Gastroesophageal sphincter (tissue), 4 donors: Measurements from ENCODE around the gene CADM2. TPM values are rescaled to one million over a fixed set of nuclear protein-coding genes. Genes with fewer than 3 reads are reported as not detected.
"Not testable (repeated sequence)": the region's sequence is repeated elsewhere in the genome, so short reads cannot be mapped to it uniquely, and the experiment has no call there.

Experiments
- ATAC-seq: fragments of 150-250 bp; one replicate; pipeline ENCODE4 v1.9.1; 2016; ENCODE audit warnings: mild to moderate bottlenecking, moderate library complexity
- H3K27ac ChIP-seq, 4 donors: fragments of 200-600 bp; sonication (generic) in 3 of 4; 1 replicate in 3 of 4; 2 replicates in 1 of 4; pipeline ENCODE4 v1.5.1; 2016 to 2019
- H3K27me3 ChIP-seq: fragments of 200-600 bp; sonication (generic); one replicate; pipeline ENCODE4 v1.5.1; 2019
- H3K36me3 ChIP-seq, 2 donors: fragments of 200-600 bp; sonication (generic); one replicate each; pipeline ENCODE4 v1.5.1; 2019; ENCODE audit warnings: control low read depth in 1 of 2
- H3K4me1 ChIP-seq, 3 donors: fragments of 200-600 bp; sonication (generic); 1 replicate in 2 of 3; 2 replicates in 1 of 3; pipeline ENCODE4 v1.5.1; 2016 to 2019; ENCODE audit warnings: control low read depth in 2 of 3
- H3K4me3 ChIP-seq, 2 donors: fragments of 200-600 bp; sonication (generic); one replicate each; pipeline ENCODE4 v1.5.1; 2019; ENCODE audit warnings: mild to moderate bottlenecking in 1 of 2, moderate library complexity in 1 of 2
- H3K9me3 ChIP-seq, 3 donors: fragments of 200-600 bp; sonication (generic); one replicate each; pipeline ENCODE4 v1.5.1; 2017 to 2019; ENCODE audit warnings: control low read depth in 2 of 3
- EP300 ChIP-seq: sonication (generic); formaldehyde crosslinking; IDR thresholded peaks from one replicate; pipeline ENCODE4 v1.6.1; 2017; ENCODE audit warnings: antibody characterized with exemption, mild to moderate bottlenecking
- POLR2A ChIP-seq, 2 donors: fragments of 450-650 bp; IDR thresholded peaks; one replicate each; pipeline ENCODE4 v1.6.1; 2017; ENCODE audit warnings: antibody characterized with exemption in 2 of 2, mild to moderate bottlenecking in 2 of 2, moderate library complexity in 1 of 2
- POLR2AphosphoS5 ChIP-seq: sonication (generic); formaldehyde crosslinking; IDR thresholded peaks from one replicate; pipeline ENCODE4 v1.6.1; 2017; ENCODE audit warnings: antibody characterized with exemption
- WGBS, 2 donors: methylation state at CpG; one replicate each; pipeline ENCODE4 v1.1.5; 2018; ENCODE audit warnings: low coverage in 1 of 2; 5-methylcytosine and 5-hydroxymethylcytosine counted together
- total RNA-seq, 4 donors: library from RNA; depleted of rRNA; stranded (reverse); fragments of >200 nt; gene quantifications; one replicate each; pipeline ENCODE4 v1.1.0, GENCODE V29; 2016
- TF ChIP-seq, protein P1 (sequence below), 4 experiments: fragments of 200-600 bp in 2 of 4; fragments of 450-650 bp in 2 of 4; sonication (generic) in 1 of 4; IDR thresholded peaks; one replicate each; pipeline ENCODE4 v1.5.1; 2017 to 2019; ENCODE audit warnings: antibody characterized with exemption in 4 of 4, mild to moderate bottlenecking in 2 of 4, moderate library complexity in 2 of 4

The CADM2 gene
- total RNA-seq, 4 donors from 2014 or later = 8.2 to 10.1 (median 9.4) TPM

DNA sequence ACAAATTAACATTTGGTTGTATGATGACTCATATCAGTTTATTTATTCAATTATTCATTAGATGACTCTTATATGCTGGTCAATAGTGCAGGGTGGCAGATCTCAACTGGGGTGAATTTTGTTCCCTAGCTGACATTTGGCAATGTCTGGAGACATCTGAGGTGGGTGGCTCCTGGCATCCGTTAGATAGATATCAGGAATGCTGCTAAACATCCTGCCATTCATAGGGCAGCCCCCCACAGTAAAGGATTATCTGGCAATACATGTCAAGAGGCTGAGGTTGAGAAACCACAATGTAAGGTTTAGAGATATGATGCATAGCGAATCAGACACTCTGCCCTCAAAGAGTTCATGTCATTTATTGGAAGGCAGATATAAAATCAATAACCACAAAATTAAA lies 719.9 kb downstream of the CADM2 start:
- H3K4me1 ChIP-seq = no peaks in the 10 kb centered on the region
- H3K27ac ChIP-seq = no peak overlapping the region
- TF ChIP-seq POLR2A (IDR thresholded peaks at IDR 0.05) = no peak
- TF ChIP-seq, protein P1, sequence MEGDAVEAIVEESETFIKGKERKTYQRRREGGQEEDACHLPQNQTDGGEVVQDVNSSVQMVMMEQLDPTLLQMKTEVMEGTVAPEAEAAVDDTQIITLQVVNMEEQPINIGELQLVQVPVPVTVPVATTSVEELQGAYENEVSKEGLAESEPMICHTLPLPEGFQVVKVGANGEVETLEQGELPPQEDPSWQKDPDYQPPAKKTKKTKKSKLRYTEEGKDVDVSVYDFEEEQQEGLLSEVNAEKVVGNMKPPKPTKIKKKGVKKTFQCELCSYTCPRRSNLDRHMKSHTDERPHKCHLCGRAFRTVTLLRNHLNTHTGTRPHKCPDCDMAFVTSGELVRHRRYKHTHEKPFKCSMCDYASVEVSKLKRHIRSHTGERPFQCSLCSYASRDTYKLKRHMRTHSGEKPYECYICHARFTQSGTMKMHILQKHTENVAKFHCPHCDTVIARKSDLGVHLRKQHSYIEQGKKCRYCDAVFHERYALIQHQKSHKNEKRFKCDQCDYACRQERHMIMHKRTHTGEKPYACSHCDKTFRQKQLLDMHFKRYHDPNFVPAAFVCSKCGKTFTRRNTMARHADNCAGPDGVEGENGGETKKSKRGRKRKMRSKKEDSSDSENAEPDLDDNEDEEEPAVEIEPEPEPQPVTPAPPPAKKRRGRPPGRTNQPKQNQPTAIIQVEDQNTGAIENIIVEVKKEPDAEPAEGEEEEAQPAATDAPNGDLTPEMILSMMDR (IDR thresholded peaks at IDR 0.05) = no peak
- no peak for TF ChIP-seq POLR2AphosphoS5
- no peak for TF ChIP-seq EP300
- H3K4me3 ChIP-seq = no peak overlapping the region
- ATAC-seq = no peak
- no peaks in the 10 kb centered on the region for H3K27me3 ChIP-seq
- H3K36me3 ChIP-seq = no peaks in the 10 kb centered on the region
- H3K9me3 ChIP-seq = no peaks in the 10 kb centered on the region
- 80 to 88% methylated on average over 1 of the region's 2 CpGs for WGBS, 2 donors

DNA sequence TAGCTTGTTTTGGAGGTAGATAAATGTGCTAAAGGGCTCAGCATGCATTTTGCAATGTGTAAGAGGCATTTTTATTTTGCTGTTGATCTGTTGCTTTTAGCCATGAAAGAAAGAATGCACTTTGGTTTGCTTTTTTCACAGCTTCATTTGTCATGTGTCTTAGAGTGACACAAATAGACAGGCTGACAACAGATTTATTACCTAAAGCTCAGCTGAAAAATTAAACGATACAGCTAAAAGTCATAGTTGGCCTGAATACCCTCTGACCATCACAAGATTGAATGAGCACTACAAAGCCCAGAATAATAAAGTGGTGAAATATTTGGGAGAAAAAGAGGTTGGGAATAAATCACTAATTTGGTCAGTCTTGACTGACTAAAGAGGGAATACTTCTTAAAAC lies 723.1 kb downstream of the CADM2 start:
- TF ChIP-seq POLR2AphosphoS5 (no peak), POLR2A (IDR thresholded peaks at IDR 0.05) (no peak), EP300 (no peak)
- TF ChIP-seq, protein P1 (IDR thresholded peaks at IDR 0.05) = no peak
- Histone ChIP-seq H3K36me3 (no peaks in the 10 kb centered on the region), H3K27ac (no peak overlapping the region), H3K9me3 (no peaks in the 10 kb centered on the region), H3K27me3 (no peaks in the 10 kb centered on the region), H3K4me3 (no peak overlapping the region), H3K4me1 (no peaks in the 10 kb centered on the region)
- ATAC-seq = no peak
- WGBS, 2 donors = 20 to 31% methylated on average over 1 of the region's 1 CpG

DNA sequence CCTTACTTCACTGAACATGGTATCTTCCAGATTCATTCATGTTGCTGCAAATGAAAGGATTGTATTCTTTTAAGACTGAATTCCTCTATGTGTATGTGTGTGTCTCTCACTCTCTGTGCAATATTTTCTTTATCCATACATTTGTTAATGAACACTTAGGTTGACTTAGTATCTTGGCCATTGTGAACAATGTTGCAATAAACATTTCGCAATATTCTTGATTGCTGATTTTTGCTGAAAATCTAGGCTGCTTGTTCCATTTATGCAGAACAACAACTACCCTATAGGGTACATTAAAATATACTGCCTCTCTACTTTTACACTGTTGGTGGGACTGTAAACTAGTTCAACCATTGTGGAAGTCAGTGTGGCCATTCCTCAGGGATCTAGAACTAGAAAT lies 732.4 kb downstream of the CADM2 start:
- H3K36me3 ChIP-seq = no peaks in the 10 kb centered on the region
- H3K27ac ChIP-seq = no peak overlapping the region
- no peak overlapping the region for H3K4me3 ChIP-seq
- TF ChIP-seq, protein P1 (IDR thresholded peaks at IDR 0.05) = no peak
- TF ChIP-seq POLR2A (IDR thresholded peaks at IDR 0.05) (no peak), EP300 (no peak), POLR2AphosphoS5 (no peak)
- no peak for ATAC-seq
- WGBS, 2 donors = 100% methylated on average over 1 of the region's 1 CpG; no CpG with 5 or more reads in 1 of the 2 donors
- no peaks in the 10 kb centered on the region for H3K4me1 ChIP-seq
- no peaks in the 10 kb centered on the region for H3K27me3 ChIP-seq
- no peaks in the 10 kb centered on the region for H3K9me3 ChIP-seq

DNA sequence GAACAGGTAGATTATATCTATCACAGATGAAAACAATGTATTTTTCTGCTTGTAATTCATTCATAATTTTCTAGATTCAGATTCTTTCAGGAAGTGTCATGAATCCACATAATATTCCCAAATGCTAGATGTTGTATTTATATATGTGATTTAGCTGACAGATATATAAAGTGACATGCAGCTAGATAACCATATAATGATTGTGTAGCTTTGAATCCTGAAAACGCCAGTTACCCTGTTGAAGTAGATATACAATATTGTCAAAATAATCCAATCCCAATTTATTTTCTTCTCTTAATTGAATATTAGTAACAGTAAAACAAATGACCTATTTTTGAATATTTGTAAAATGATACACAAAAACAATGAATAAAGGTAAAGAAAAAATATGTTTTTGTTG lies 738.4 kb downstream of the CADM2 start:
- ATAC-seq = no peak
- TF ChIP-seq, protein P1 (IDR thresholded peaks at IDR 0.05) = no peak
- no peak for TF ChIP-seq POLR2AphosphoS5
- no peak for TF ChIP-seq POLR2A (IDR thresholded peaks at IDR 0.05)
- no peak for TF ChIP-seq EP300
- Histone ChIP-seq H3K4me3 (no peak overlapping the region), H3K27ac (no peak overlapping the region), H3K36me3 (no peaks in the 10 kb centered on the region), H3K4me1 (no peaks in the 10 kb centered on the region), H3K27me3 (no peaks in the 10 kb centered on the region), H3K9me3 (peaks cover 0 to 11% (median 0%) of the 10 kb centered on the region in 3 donors)
- WGBS, 2 donors = 77 to 91% methylated on average over 1 of the region's 1 CpG

DNA sequence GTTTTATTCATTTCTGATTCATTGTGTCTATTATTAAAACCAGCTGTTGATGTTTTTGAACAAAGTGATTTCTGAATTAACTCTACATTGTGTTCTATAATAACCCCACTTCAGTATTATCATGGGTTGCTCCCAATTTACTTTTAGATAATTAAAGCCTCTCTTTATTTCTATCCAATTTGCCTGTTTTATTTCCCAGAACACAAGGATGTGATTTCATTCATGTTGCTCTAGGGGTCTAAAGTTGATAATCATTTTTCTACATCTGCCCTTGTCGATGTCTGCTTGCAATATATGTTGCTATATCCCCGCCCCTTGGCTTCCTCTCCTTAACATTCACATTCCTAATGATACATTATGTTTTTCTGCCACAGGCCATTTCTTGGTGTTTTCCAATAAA lies 747.3 kb downstream of the CADM2 start:
- 87% methylated on average over 2 of the region's 2 CpGs; no CpG with 5 or more reads in 1 of the 2 donors for WGBS, 2 donors
- TF ChIP-seq POLR2A (IDR thresholded peaks at IDR 0.05) = no peak
- no peak for TF ChIP-seq EP300
- Histone ChIP-seq H3K36me3 (no peaks in the 10 kb centered on the region), H3K27ac (no peak overlapping the region), H3K27me3 (no peaks in the 10 kb centered on the region), H3K4me3 (no peak overlapping the region), H3K4me1 (no peaks in the 10 kb centered on the region), H3K9me3 (no peaks in the 10 kb centered on the region)
- ATAC-seq = no peak

DNA sequence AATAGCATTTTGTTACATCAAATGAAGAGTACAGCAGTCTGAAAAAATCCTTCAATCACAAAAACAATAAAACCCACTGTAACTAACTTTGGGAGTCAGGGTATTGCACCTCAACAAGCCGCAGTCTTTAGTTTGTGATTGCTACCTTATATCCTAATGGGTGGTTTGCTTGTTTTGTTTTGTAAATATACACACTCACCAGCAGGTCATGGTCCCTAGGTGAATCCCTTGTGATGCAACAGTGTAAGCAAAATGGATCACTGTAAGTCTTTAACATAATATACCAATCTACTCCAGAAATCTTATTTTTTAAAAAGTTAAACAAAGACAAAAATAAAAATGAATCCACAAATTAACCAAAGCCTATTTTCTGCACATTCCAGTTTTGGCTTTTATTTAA lies 749.5 kb downstream of the CADM2 start:
- not testable (repeated sequence) for H3K27me3 ChIP-seq, ATAC-seq, H3K4me3 ChIP-seq, H3K27ac ChIP-seq, H3K9me3 ChIP-seq, H3K36me3 ChIP-seq, H3K4me1 ChIP-seq
- WGBS, 2 donors = 100% methylated on average over 1 of the region's 1 CpG
